ENCODE measurements around the gene TMEM222. TPM values are rescaled to one million over a fixed set of nuclear protein-coding genes. Genes with fewer than 3 reads are reported as not detected.

The TMEM222 gene
- total RNA-seq, 3 donors from 2014 or later, result 30.0 to 30.9 (median 30.8) TPM

DNA sequence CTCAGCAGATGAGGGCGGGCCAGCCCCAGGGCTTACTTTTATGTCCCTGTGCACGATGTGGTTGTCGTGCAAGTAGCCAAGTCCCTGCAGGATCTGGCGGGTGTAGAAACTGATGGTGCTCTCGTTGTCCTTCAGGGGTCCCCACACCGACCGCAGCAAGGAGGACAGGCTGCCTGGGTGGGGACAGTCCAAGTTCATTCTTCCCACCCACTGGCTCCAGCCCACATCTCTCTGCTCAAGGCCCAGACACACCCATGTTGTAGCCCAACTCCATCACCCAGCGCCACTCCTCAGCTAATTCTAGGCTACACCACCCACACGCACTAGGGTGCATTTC lies 37.8 kb downstream of the TMEM222 start:
- Histone ChIP-seq H3K36me3 (ENCODE audit: low read depth) (no peaks in the 10 kb centered on the region), H3K4me3 (no peak overlapping the region), H3K4me1 (ENCODE audit: low read depth) (peaks cover 9% of the 10 kb centered on the region), H3K9me3 (no peaks in the 10 kb centered on the region)
- intact Hi-C loops (cut with DNase I, micrococcal nuclease), result loop anchor here in 1 of 2 donors (5.0 kb wide), 1 partner anchor 33 kb away; the partner anchor contains the start of gene GPR3
- DNase-seq (no peak), ATAC-seq (no peak)
- TF ChIP-seq, protein P1, sequence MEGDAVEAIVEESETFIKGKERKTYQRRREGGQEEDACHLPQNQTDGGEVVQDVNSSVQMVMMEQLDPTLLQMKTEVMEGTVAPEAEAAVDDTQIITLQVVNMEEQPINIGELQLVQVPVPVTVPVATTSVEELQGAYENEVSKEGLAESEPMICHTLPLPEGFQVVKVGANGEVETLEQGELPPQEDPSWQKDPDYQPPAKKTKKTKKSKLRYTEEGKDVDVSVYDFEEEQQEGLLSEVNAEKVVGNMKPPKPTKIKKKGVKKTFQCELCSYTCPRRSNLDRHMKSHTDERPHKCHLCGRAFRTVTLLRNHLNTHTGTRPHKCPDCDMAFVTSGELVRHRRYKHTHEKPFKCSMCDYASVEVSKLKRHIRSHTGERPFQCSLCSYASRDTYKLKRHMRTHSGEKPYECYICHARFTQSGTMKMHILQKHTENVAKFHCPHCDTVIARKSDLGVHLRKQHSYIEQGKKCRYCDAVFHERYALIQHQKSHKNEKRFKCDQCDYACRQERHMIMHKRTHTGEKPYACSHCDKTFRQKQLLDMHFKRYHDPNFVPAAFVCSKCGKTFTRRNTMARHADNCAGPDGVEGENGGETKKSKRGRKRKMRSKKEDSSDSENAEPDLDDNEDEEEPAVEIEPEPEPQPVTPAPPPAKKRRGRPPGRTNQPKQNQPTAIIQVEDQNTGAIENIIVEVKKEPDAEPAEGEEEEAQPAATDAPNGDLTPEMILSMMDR (IDR thresholded peaks at IDR 0.05), result no peak

DNA sequence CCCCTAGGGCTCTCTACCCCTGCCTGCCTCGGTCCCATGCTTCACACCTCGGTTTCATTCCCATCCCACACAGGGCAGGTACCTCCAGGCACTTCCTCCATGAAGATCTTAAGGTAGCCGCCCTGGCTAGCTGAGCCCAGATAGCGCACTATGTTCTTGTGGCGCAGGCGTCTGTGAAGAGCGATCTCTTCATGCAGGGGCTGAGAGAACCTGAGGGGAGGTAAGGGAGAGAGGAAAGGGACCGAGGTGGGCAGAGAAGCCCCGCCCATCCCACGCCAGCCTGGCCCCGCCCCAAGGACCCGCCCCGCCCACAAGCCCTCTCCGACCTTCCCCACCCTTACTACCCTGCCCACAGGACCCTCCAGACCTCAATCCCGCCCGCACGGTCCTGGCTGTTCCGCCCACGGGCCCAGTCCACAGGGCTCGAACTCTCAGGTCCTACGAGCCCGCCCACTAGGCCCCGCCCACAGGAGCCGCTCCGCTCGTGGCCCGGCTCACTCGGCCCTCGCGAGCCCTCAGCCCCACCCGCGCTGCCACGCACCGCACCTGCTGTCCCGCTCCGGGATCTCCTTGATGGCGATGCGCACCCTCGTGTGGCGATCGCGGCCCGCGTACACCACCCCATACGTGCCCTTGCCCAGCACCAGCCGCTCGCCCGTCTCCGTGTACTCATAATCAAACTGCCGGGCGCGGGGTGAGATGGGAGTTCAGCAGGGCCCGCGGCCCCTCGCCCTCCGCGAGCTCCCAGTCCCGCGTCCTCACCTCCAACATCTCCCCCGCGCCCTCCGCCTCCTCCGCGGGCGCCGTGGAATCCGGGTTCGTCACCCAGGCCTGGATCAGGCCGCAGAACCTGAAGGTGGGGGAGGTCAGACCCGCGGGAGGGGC lies 38.4 kb downstream of the TMEM222 start:
- TF ChIP-seq, protein P1 (IDR thresholded peaks at IDR 0.05), result no peak
- Histone ChIP-seq H3K4me1 (ENCODE audit: low read depth) (peaks cover 9% of the 10 kb centered on the region), H3K4me3 (no peak overlapping the region), H3K9me3 (no peaks in the 10 kb centered on the region), H3K36me3 (ENCODE audit: low read depth) (no peaks in the 10 kb centered on the region)
- intact Hi-C loops (cut with DNase I, micrococcal nuclease), result no loop called here
- DNase-seq (peak in 2 of 3 donors; percentile 39 to 67), ATAC-seq (no peak)

DNA sequence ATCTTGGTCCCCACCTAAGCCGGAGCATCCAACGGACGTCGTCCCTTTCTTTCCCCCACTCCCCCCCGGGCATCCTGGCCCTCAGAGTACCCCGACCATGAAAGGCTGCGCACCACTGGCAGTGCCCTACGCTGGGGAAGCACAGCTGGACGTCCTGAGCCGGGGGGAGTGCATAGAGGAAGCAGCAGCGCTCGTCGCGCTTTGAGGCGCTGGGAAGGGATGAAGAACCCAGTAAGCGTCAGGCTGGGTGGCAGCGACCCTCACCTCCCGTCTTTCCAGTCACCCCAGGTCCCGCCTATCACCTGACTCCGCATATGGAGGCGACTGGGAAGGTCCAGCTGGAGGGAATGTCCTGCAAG lies 39.1 kb downstream of the TMEM222 start:
- Histone ChIP-seq H3K36me3 (ENCODE audit: low read depth) (no peaks in the 10 kb centered on the region), H3K4me3 (no peak overlapping the region), H3K9me3 (no peaks in the 10 kb centered on the region), H3K4me1 (ENCODE audit: low read depth) (peaks cover 9% of the 10 kb centered on the region)
- ATAC-seq, result no peak
- TF ChIP-seq, protein P1 (IDR thresholded peaks at IDR 0.05), result no peak
- no peak for DNase-seq
- intact Hi-C loops (cut with DNase I, micrococcal nuclease), result no loop called here

DNA sequence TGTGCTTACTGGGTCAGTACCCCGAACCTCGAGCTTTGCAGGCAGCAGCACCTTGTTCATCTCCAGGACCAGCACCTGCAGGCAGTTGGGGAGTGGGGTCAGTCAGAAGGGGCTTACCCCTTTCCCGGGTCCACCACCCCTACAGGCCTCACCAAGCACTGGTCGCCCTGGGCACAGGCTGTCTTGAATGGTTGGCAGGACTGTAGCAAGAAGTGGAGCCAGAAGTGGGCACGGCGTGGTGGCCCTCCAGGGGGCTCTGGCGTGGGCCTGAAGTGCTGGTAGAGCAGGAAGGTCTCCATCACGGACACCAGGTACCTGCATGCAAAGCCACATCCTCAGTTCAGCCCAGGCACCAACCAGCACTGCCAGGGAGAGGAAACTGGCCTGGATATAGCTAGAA lies 39.6 kb downstream of the TMEM222 start:
- Histone ChIP-seq H3K4me1 (ENCODE audit: low read depth) (peaks cover 9% of the 10 kb centered on the region), H3K4me3 (no peak overlapping the region), H3K36me3 (ENCODE audit: low read depth) (no peaks in the 10 kb centered on the region), H3K9me3 (no peaks in the 10 kb centered on the region)
- intact Hi-C loops (cut with DNase I, micrococcal nuclease), result no loop called here
- DNase-seq (no peak), ATAC-seq (no peak)
- TF ChIP-seq, protein P1 (IDR thresholded peaks at IDR 0.05), result no peak

DNA sequence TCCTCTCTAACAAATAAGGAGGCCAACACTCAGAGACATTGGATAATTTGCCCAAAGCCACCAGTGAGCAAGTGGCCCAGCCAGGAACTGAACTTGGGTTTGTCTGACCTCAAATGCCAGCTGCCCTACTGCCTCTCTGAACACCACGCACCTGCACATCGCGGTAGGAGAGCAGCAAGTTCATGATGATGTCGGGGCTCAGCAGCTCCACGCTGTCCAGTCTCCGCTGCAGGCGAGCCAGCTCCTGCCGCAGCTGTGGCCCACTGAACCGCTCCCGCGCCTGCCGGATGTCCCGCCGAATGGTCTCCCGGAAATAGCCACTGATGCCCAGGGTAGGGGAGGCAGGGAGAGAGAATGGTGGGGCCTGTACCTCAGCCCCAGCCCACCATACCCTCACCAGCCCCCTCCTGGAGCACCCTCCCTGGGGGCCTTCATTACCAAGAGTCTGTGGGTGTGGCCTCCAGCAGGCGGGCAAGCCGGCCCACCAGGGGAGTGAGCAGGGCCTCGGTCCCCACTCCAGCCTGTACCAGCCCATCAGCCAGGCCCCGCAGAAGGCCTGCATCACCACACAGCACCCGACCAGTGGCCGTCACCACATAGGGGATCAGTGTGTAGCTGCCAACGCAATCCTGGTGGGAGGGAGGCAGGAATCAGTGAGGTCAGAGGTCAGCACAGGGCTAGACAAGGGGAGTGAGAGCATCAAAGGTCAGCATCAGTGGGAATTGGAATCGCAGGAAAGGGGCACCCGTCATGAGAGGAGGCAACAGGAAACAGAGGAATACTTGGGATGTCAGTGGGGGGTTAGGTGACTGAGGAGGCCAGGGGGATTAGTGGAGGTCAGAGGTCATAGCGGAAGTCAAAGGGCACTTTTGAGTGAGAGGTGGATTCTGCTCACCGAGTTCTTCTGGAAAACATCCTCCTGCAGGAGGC lies 42.1 kb downstream of the TMEM222 start:
- Histone ChIP-seq H3K4me3 (no peak overlapping the region), H3K36me3 (ENCODE audit: low read depth) (no peaks in the 10 kb centered on the region), H3K9me3 (no peaks in the 10 kb centered on the region), H3K4me1 (ENCODE audit: low read depth) (peaks cover 7% of the 10 kb centered on the region)
- DNase-seq, result no peak
- intact Hi-C loops (cut with DNase I, micrococcal nuclease), result no loop called here
- TF ChIP-seq, protein P1 (IDR thresholded peaks at IDR 0.05), result no peak
- ATAC-seq, result no peak
